ENCODE measurements around the gene FBXO11. TPM values are rescaled to one million over a fixed set of nuclear protein-coding genes. Genes with fewer than 3 reads are reported as not detected.

FBXO11 gene
- total RNA-seq (ENCODE audit: low replicate concordance): 40.4 and 44.6 TPM in 2 replicates

GRCh38 chr2:47906157-47907038 lies at the start of gene FBXO11:
Gene FBXO11, minus strand, starts transcription at chr2:47906498. Its CDS starts 778 bp downstream, at chr2:47905720.

DNA sequence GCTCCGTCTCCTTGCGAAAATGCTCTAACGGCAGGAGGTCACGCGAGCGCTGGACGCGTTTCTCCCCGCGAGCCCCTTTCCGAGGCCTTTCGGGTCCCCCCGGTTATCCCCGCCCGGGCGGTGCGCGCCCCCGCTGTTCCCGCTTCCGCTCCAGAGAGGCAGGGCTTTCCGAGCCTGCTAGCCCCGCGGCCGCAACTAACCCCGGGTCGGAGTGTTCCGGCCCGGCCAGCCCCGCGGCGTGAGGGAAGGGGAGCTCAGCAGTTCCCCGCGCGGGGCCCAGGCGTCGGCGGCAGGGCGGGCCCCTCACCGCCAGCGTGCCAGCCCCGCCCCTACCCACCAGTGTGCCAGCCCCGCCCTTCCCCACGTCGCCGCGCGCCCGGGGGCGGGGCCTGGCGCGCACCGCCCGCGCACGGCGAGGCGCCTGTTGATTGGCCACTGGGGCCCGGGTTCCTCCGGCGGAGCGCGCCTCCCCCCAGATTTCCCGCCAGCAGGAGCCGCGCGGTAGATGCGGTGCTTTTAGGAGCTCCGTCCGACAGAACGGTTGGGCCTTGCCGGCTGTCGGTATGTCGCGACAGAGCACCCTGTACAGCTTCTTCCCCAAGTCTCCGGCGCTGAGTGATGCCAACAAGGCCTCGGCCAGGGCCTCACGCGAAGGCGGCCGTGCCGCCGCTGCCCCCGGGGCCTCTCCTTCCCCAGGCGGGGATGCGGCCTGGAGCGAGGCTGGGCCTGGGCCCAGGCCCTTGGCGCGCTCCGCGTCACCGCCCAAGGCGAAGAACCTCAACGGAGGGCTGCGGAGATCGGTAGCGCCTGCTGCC lies 123.4 kb downstream of the FBXO11 start, which contains the start of gene MSH6:
Gene MSH6 (plus strand): TSS at position 475 of the 815 bp plus-strand sequence. CDS start 89 bp downstream, at position 564.

Other genes with a start within 250 kb of the FBXO11 start
- gene MSH6, start 123.4 kb downstream of the FBXO11 start, total RNA-seq (ENCODE audit: low replicate concordance): 23.5 and 29.2 TPM in 2 replicates

Measured in smooth muscle cell of the coronary artery (primary cell).